ENCODE results near the gene RSRC1. TPM values are rescaled to one million over a fixed set of nuclear protein-coding genes. Genes with fewer than 3 reads are reported as not detected.

RSRC1 gene
- polyA plus RNA-seq, 1 experiment, result 2.7 TPM

GRCh38 chr3:158295771-158296170 lies 185.9 kb downstream of the RSRC1 start:
- DNase-seq (ENCODE audit: low read depth), result no peak
- H3K4me3 ChIP-seq (ENCODE audit: low read depth, low read length), result no peak overlapping the region
- TF ChIP-seq, protein P1, sequence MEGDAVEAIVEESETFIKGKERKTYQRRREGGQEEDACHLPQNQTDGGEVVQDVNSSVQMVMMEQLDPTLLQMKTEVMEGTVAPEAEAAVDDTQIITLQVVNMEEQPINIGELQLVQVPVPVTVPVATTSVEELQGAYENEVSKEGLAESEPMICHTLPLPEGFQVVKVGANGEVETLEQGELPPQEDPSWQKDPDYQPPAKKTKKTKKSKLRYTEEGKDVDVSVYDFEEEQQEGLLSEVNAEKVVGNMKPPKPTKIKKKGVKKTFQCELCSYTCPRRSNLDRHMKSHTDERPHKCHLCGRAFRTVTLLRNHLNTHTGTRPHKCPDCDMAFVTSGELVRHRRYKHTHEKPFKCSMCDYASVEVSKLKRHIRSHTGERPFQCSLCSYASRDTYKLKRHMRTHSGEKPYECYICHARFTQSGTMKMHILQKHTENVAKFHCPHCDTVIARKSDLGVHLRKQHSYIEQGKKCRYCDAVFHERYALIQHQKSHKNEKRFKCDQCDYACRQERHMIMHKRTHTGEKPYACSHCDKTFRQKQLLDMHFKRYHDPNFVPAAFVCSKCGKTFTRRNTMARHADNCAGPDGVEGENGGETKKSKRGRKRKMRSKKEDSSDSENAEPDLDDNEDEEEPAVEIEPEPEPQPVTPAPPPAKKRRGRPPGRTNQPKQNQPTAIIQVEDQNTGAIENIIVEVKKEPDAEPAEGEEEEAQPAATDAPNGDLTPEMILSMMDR (IDR thresholded peaks at IDR 0.05; ENCODE audit: insufficient read depth, low read depth, low read length), result no peak
- H3K27me3 ChIP-seq (ENCODE audit: control insufficient read depth, insufficient read depth, low read length), result no peaks in the 10 kb centered on the region
- POLR2A ChIA-PET, result no interaction called here
- no peaks in the 10 kb centered on the region for H3K36me3 ChIP-seq (ENCODE audit: control insufficient read depth, insufficient read depth, low read length)
- CTCF ChIA-PET, result no interaction called here

DNA sequence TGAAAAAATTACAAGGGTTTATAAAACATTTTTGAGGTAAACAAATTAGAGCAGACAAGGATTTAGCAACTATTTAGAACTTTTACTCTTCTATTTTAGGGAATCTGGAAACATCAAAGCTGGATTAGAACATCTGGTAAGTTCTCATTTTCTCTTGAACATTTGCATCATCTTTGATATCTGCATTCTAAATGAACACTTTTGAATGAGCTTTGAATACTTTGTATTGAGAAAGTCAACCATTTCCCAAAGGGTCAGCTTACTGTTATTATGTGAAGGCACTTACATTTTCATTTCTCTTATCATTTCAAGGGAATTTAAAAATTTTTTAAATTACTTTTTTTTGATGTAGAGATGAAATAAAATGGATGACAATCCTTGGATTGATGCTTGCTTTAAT lies 188.1 kb downstream of the RSRC1 start:
- CTCF ChIA-PET, result no interaction called here
- DNase-seq (ENCODE audit: low read depth), result no peak
- Histone ChIP-seq H3K27me3 (ENCODE audit: control insufficient read depth, insufficient read depth, low read length) (no peaks in the 10 kb centered on the region), H3K36me3 (ENCODE audit: control insufficient read depth, insufficient read depth, low read length) (no peaks in the 10 kb centered on the region), H3K4me3 (ENCODE audit: low read depth, low read length) (no peak overlapping the region)
- TF ChIP-seq, protein P1 (IDR thresholded peaks at IDR 0.05; ENCODE audit: insufficient read depth, low read depth, low read length), result no peak
- POLR2A ChIA-PET, result interaction anchor here (0.6 kb wide), 1 partner anchor 193 kb away, joined by 3 read pairs; no protein-coding TSS in a partner anchor

DNA sequence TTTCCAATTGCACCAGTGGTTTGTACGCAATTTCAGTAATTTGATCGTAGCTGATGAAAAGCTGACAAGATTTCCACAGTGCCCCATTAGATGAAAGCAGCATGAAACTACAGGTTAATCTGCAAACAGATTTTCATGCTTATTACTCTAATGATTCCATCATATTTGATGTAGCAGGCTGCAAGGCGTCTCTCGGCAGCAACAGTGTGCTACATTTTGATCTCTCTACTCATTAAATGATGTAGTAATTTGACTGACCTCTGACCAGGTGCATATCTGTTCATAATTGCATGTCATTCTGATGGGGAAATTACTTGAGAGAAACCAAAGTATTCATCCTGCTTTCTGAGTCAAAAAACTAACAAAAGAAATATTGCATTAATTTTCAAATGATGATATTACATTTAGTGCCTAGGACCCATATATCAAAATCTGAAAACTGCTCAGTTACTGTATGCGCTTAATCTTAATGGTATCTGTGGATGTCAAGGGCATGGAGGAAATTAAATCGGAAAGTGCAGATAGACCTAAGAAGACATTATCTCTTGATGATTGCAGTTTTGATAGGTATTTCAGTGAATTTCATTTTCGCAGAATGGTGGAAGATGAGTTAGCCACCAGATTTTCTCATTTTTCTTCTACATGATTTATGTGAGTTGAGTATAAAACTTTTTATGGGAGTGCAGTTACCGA lies 198.5 kb downstream of the RSRC1 start:
- POLR2A ChIA-PET, result no interaction called here
- no peak overlapping the region for H3K4me3 ChIP-seq (ENCODE audit: low read depth, low read length)
- no peaks in the 10 kb centered on the region for H3K27me3 ChIP-seq (ENCODE audit: control insufficient read depth, insufficient read depth, low read length)
- H3K36me3 ChIP-seq (ENCODE audit: control insufficient read depth, insufficient read depth, low read length), result no peaks in the 10 kb centered on the region
- DNase-seq (ENCODE audit: low read depth), result no peak
- CTCF ChIA-PET, result no interaction called here
- TF ChIP-seq, protein P1 (IDR thresholded peaks at IDR 0.05; ENCODE audit: insufficient read depth, low read depth, low read length), result no peak

DNA sequence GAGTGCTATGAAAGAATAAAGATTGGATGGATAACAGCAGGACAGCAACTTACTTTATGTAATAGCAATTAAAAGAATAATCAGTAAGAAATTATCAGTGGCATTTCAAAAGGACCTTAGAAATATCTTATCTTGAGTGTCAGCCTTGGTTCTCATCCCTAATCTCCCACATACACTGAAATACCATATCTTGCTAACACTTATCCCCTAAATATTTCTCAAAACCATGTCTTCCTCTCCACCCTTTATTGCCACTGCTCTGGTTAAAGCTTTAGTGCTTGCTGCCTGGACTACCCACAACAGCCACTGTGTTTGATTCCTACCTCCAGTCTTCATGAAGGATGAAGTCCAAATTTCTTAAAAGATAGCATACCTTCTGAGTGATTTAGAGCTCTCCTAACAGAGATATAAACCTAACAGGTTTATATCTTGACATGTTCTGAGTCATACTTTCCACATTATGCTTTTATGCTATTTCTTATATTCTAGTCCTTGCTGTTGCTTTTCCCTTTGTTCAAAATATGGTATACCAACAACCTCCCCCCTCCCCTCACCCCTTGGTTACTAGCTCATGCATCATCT lies 202.8 kb downstream of the RSRC1 start:
- POLR2A ChIA-PET, result interaction anchor here (0.5 kb wide), 1 partner anchor 207 kb away, joined by 9 read pairs; no protein-coding TSS in a partner anchor
- no peaks in the 10 kb centered on the region for H3K27me3 ChIP-seq (ENCODE audit: control insufficient read depth, insufficient read depth, low read length)
- no peaks in the 10 kb centered on the region for H3K36me3 ChIP-seq (ENCODE audit: control insufficient read depth, insufficient read depth, low read length)
- H3K4me3 ChIP-seq (ENCODE audit: low read depth, low read length), result no peak overlapping the region
- no peak for DNase-seq (ENCODE audit: low read depth)
- CTCF ChIA-PET, result interaction anchor here (0.6 to 1.1 kb wide), 4 partner anchors 17 to 698 kb away, joined by 3 to 5 read pairs (median 3); no protein-coding TSS in a partner anchor
- TF ChIP-seq, protein P1 (IDR thresholded peaks at IDR 0.05; ENCODE audit: insufficient read depth, low read depth, low read length), result no peak

DNA sequence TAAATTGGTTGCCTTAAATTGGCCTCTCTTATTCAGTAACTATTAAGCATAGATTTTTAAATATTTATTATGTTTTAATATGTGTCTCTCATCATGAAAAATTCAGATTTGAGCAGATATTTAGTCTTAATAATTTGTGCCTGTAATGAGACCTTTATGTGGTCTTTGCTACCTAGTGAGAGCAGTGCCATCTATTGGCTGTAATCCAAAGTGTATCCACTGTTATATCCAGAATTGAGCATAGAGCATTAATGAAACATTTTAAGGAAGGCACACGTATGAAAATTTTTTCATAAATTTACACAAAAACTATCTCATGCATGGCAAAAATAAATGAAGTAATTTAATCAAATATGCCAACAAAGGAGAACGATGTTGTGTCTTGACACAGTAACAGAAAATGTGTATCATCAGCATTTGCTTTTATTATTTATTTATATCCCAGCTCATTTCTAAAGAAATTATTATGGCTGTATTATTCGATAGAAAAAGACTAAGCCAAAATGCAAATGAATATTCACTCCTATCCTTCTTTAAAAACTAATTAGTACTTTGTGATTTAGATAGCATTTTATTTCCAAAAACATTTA lies 203.5 kb downstream of the RSRC1 start:
- TF ChIP-seq, protein P1 (IDR thresholded peaks at IDR 0.05; ENCODE audit: insufficient read depth, low read depth, low read length), result peak; percentile 26
- no peaks in the 10 kb centered on the region for H3K27me3 ChIP-seq (ENCODE audit: control insufficient read depth, insufficient read depth, low read length)
- DNase-seq (ENCODE audit: low read depth), result no peak
- no peaks in the 10 kb centered on the region for H3K36me3 ChIP-seq (ENCODE audit: control insufficient read depth, insufficient read depth, low read length)
- ChIA-PET POLR2A (no interaction called here), CTCF (interaction anchor here (0.7 to 1.1 kb wide), 3 partner anchors 16 to 259 kb away, joined by 3 to 5 read pairs (median 3); no protein-coding TSS in a partner anchor)
- H3K4me3 ChIP-seq (ENCODE audit: low read depth, low read length), result no peak overlapping the region
